Activated naive CD8-positive, alpha-beta T cell treated with anti-CD3 and anti-CD28 coated beads, Interleukin-2, amount 50 U/mL, for 16 hours (primary cell): ENCODE results near the gene FAM78A.

Source experiments
- DNase-seq: peaks from one replicate; pipeline ENCODE4 v3.0.0-alpha.2; 2020; ENCODE audit warnings: low read depth, low spot score

Gene FAM78A

DNA sequence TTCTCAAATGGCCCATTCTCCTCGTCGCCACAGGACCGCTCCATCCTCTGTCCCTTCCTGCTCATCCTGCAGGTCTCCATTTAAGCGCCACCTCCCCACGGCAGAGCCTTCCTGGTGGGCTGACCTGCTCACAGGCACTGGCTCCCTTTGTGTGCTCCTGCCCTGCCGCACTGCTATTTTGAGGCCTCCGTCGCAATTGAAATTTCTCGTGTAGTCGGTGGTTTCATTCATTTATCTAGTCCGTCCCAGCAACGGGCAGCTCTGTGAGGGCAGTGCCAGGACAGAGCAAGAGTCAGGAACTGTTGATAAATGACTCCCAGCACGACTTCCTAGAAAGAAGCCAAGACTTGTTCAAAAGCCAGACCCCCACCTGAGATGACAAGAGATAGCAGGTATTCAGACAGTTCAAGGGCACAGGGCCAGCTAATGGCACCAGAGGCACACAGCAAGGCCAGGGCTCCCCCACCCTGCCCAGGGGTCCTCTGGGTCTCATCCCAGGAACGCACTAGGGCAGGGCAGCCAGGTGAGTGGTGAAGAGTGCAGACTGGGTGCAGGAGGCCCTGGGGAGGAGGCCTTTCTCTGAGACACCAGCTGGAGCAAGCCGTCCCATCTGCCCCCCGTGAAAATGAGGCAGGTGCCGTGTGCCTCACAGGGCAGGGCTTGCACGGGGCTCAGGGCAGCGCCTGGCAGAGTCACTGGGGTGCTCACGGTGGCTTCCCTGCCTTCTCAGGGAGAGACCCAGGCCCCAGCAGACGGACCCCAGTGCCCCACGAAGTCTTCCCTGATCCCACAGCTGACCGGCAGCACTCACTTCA is 36.9 kb downstream of the FAM78A start:
- DNase-seq = no peak

DNA sequence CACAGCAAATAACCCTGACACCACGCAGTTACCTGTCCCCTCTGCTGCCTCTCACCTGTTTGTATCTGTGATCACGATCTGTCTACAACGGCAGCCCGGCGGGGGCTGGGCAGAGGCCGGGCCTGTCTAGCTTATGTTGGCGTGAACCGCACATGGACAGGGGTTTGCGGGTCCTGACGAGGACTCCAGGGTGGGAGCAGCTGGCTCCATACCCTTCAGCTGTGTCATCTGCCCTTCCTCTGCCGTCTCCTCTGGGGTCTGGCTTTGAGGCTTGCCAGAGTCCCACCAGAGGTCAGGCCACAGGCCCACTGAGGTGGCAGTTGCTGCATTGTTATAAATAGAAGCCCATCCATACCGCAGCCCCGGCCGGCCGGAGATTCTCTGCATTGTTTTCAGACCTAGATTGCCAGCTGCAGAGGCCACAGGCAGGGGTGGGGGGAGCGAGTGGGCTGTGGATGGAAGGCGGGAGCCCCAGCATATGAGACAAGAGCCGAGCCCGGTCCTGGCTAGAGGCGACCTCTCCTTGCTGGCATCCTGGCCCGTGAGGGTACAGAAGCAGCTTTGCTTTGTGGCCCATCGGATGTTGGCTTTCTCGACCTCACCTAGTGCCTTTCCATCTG is 37.8 kb downstream of the FAM78A start:
- DNase-seq = no peak

DNA sequence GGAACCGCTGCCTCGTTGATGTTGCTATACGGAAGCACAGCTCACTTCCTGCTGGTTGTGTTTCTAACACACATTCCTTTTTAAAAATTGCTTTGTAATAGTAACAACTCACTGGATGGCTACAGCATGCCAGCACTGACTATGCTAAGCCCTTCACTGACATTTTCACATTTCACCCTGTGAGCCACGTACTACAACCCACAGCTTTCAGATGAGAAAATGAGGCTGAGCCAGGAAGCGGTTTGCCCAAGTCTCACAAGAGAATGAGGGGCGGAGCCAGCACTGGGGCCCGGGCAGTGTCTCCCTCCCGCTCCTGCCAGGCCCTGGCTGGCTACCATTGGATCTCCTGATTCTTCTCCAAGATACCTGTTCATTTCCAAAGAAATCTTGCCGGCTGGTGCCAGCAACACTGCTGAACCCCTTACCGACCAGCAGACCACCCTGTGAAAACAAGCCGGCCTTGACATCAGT is 38.3 kb downstream of the FAM78A start:
- DNase-seq = peak; percentile 62

DNA sequence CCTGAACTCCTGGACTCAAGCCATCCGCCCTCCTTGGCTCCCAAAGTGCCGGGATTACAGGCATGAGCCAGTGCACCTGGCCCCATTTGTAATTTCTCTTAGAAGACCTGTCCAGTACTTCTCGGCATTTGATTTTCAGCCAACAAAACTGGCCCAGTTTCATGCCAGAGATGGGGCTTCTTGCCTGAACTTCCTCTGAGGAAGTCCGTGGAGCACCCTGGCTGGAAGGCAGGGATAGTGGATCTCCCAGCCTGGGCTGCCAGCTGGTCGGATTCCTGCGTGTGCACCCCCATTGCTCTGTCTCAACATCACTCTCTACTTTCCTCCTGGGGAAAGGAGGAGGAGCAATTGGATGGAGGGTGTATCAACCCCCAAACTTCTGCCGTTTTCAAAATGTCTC is 39.0 kb downstream of the FAM78A start:
- DNase-seq = no peak

DNA sequence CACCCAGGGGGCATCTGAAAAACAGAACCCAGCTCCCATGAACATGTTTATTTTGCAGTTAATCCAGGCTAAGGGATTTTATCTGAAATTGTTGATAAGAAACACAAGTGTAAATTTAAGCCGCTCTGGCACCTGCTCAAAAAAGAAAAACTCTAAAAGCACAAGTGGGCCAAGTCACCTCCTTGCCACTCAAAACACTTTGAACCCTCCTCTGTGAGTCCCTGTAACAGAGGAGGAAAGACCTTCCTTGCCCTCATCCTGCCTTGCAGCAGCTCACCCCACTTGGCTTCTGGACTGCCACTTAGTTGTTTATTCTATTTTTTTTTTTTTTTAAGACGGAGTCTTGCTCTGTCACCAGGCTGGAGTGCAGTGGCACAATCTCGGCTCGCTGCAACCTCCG is 39.5 kb downstream of the FAM78A start:
- DNase-seq = no peak

DNA sequence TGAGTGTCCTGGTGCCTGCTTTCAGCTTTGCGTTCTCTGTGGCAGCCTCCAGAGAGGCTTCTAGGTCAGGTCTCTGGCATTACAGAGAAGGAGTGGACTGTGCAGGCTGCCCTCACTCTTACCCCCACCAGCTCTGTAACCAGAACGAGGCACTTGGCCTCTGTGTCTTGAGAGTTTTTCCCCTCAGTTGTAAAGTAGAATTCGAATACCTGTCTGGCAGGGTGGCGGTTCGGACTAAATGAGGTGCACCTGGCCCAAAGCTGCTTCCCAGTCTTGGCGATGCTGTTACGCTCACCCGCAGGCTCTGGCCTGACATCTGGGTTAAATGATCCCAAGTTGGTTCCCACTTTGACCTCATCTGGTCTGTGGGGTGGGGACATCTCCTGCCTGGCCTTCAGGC is 40.1 kb downstream of the FAM78A start:
- no peak for DNase-seq

DNA sequence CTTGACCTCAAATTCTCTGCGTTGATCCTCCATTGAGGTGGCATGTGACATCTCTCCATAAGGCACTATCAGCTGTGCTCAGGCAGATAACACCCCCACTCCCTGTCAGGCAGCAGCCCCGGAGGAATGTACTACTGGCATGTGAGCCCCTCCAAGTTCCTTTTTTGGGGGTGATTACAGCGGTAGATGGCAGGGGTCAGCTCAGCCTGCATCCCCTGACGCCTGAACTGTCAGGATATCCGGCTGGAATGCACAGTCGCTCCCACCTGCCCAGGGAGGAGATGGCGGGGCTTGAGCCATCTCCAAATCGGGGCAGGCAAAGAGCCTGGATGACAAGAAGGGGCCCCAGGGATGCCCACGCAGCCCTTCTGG is 40.8 kb downstream of the FAM78A start:
- DNase-seq = no peak

DNA sequence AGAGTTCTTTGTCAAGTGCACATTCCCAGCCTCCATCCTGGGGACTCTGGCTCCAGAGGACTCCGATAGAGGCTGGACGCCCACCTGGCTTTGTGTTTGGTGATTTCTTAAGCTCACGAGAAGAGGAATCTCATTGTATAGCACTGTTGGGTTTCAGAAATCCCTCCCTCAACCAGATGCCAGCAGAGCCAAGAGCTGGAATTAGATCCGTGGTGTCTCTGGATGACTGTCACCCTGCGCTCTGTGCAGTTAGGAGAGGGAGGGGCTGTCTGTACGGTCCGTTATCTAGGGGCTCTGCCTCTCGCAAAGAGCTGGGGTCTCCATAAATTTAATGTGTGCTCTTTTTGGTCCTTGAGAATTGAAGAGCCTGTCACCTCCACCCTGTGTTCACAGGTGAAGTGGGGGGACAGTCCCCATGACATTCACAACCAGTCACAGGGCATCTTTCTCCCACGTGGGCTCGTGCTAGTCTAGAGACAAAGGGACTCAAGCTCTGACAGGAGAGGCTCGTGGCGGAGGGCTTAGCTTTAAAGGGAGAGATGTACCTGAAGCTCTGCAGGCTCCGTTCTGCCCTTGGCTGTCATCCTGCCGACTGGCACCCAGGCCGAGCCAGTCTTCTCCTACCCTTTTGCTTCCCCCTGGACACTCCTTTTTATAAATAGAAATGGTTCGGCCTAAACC is 41.4 kb downstream of the FAM78A start:
- DNase-seq = no peak

DNA sequence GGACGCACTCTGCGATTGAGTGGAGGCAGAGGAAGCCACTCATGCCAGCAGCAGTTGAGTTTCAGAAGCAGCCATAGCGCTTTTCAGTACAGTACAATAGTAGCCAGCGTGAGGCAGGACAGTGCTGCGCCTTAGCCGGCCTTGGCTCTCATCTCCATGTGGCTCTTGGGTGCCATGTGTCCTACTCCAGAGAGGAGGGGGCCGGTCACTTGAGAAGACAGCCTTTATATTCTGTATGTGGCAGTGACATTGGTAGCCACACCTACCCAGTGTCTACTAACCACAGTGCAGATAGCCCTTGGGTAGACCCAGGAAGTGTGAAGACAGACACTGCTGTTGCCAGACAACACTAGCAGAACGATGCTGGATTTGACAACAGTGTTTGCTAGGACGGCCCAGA is 42.3 kb downstream of the FAM78A start:
- no peak for DNase-seq

DNA sequence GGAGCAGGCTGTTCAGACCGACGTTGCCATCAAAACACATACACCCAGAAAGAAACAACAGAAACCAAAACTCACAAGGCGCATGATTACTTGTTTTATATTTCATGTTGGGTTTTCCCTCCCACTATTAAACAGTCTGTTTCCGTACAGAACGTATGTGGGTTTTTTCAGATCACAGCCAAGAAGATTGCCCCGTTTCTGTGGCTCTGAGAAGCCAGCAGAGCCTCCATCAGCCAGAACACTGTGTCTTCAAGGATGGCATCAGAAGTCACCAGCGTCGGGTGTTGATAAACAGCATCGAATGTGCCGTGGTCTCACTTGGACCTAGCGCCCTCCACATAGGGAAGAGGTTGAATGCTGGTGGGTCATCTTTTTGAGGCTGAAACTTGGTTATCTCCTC is 42.8 kb downstream of the FAM78A start:
- DNase-seq = no peak

DNA sequence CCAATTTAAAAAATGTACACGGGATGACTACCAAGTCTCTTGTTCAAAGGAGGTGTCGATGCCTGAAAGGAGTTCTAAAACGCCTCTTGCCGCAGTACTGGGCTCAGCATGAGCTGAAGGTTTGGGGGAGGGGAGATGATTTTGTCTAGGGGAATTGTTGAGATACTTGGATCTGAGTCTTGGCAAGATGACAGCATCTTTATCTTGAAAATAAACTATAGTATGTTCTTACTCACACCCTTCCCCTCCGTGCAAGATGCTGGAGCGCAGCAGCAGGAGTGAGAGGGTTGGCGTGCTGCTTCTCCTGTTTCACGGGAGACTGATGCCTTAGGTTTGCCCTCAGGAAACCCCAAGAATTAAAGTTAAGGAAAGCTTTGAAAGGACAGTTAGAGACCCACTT is 47.3 kb downstream of the FAM78A start:
- DNase-seq = no peak

DNA sequence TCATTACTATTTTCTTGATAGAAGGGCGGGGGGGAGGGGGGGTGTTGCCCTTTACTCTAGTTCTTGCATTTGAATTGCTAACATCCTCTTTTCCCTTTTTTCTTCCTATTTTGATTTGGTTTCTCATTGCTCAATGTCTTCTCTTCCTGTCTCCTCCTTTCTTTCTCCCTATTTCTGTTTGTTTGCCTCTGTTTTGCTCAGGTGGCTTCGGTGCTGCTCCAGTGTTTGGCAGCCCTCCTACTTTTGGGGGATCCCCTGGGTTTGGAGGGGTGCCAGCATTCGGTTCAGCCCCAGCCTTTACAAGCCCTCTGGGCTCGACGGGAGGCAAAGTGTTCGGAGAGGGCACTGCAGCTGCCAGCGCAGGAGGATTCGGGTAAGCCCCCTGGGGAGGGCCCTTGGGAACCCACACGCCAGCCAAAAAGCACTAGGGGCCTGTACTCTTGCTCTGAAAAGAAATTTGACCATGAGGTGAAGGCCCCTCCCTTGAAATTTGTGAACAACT is 48.3 kb downstream of the FAM78A start:
- no peak for DNase-seq

DNA sequence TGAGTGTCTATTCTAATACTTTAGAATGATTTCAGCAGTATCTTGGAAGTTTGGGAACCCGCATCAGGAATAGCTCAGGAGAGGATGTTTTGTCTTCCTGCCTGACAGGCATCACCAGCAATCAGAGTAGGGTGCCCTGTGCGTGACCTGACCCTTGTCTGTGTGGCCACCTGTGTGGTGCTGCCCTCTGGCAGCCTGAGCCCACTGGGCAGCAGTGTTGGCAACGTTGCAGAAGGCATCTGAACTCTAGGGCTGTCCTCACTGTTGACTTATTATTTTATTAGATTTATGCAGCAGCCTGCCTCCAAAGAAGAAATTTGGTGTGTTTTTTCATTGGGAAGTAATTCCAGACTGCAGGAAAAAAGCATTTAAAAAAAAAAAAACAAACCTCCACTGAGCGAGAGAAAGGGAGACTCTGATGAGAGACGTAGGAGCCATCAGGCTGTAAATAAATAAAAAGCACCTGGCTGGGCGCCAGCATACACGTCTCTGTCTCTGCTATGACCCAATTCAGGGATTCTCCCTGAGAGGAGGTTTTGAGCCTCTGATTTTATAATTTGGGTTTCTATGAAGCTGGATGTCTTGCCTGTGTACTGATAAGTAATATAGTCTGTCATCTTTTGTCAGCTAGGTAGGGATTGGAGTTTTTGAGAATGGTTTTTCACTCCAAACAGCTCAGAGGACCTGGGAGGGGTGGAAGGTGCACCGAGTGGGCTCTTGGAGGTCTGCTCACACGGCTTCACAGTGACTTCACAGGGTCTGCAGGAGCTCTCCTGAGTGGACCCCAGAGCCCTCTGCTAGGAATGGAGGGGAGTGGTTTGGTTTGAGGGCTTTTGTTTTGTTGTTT is 49.0 kb downstream of the FAM78A start:
- DNase-seq = no peak

DNA sequence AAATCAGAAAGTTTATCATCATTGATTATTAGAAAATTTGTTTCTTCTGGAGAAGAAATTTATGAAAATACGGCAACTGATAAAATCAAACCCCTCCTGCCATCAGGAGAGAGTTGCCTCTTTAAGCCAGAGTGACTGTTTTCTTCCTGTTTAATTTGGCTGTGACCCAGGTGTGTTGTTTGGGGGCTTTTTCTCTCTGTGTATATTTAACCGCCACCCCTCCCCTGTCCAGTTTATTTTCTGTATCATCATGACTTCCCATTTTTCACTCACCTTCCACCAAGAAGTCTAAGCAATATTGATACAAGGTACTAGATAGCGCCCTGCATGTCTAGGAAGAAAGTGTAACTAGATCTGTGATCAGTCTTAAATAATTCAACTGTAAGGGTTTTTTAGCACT is 50.1 kb downstream of the FAM78A start:
- DNase-seq = no peak

DNA sequence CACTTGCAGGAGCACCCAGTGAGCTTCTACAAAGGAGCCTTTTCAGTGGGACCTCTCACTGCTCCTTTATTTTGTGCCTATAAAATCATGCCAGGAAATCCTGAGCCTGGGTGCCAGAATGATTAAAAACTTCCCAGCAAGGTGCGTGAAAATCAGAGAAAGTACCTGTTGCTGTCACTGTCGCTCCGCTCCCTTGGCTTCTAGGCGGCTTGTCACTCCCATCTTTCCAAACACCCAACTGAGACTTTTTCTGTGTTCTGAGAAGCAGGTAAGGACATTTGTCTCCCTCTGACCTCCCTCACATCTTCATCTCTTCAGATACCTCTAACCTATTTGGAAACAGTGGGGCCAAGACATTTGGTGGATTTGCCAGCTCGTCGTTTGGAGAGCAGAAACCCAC is 53.9 kb downstream of the FAM78A start:
- no peak for DNase-seq

DNA sequence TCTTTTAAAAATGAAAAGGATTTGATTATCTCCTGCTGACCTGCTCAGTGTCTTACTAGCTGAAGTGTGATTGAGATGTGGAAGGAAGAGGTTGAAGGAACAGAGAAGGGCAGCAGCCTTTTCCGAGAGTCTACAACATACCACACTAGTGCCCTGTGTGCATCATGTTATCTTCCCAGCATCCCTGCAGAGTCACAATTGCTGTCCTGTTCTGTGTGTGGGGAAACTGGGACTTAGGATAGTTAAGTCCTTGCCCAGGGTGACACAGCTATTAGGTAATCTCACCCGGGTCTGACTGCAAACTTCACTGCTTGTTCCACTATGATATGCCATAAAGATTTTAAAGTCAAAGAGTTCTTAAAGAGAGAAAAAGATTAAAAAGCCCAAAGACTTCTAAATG is 55.8 kb downstream of the FAM78A start:
- no peak for DNase-seq

DNA sequence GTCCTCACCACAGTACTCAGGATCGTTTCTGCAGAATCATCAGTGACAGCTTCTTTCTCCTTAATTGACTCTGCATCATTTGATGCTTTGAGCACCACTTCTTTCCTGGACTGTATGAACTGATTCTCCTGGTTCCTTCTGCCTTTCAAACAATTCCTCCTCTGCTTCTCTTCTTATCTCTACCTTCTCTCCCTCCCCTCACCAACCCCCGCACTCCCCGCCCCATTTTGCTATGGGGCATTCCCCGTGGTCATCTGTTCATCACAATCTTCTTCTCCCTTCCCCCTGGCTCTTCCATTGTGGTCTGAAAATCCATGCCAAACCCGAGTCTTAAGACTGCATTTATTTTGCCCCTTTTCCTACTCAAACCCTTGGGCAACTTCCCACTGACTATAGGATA is 57.9 kb downstream of the FAM78A start:
- DNase-seq = no peak

DNA sequence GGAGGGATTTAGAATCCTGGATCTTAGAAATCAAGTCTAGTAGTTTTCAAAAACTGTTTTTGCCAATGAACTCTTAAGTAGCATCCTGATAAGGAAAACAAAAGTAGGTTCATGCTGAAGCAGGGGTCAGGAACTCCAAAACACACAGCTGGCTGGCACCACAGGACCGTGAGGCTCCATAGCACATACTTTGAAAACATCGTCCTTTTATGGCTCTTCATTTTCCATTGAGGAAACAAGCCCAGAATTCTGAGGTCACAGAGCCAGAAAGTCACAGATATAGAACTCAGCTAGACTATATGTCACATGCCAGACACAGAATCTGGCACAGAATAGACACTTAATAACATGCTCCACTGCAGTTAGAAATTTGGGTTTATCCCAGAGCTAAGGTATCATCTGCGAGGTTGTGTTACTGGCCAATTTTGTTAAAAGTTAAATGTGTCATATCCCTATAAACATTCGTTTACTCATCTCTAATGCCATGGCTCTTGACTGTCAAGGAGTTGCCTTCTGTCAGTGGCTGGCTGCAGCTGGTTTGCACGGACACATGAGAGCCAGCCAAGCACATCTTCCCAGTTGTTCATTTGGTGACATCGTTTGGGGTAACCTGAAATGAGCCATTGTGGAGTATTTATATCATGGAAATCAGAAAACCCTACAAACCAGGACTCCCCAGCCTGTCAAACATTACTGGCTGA is 58.8 kb downstream of the FAM78A start:
- no peak for DNase-seq

DNA sequence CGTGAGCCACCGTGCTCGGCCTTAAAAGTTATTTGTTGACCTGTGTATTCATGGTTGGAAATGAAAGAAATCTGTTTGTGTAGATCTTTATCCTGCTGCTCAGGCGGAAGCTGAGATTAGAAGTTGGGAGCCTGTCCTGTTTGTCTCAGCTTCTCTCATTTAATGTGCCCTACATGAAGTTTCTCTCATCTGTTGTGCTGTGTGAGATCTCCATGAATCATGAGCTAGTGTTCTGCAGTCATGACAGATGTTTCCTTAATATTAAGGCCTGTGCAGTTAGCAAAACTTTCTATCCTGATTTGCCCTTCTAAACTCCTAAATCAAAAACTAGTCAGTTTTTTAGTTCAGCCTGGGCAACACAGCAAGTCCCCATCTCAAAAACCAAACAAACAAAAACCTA is 59.5 kb downstream of the FAM78A start:
- DNase-seq = no peak

DNA sequence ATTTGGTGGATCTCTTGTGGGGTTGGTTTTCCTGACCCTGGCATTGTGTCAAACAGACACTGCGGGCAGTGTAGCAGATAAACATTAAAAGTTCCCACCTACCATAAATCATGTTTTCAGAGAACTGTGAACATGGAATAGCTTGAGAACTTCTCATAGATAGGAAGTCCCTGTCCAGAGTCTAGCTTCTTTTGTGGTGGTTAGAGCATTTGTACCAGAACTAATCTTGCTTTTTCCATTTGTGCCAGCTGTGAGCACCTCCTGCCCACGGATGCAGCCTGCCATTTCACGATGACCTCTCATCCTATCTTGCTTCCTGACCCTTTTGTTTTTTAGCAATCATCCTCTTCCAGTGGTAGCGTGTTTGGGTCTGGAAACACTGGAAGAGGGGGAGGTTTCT is 61.4 kb downstream of the FAM78A start:
- no peak for DNase-seq

DNA sequence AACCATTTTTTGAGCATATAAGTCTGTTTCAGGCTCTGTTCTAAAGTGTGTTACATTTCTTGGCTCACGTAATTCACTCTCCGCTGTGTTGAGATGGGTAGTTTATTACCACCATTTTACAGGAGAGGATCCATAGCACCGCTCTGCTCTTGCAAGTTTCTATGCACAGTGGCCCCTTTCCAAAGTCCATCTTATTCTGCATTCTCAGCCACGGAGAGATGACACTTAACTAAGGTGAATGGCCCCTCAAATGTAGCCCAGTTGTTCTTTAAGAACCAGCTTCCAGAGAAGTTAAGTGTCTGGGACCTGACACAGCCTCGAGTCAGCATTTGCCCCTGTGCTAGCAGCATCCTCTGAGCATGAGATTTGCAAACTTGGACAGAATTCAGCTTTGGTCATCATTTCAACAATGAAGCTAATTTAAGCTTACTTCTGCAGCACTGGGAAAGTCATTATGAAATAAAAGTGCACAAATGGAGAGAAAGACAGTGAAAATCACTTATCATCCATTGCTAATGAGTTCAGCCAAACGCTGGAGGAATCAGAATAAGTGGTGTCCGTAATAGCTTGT is 61.9 kb downstream of the FAM78A start:
- no peak for DNase-seq
